ENCODE results near the gene CSTF1.

DNA sequence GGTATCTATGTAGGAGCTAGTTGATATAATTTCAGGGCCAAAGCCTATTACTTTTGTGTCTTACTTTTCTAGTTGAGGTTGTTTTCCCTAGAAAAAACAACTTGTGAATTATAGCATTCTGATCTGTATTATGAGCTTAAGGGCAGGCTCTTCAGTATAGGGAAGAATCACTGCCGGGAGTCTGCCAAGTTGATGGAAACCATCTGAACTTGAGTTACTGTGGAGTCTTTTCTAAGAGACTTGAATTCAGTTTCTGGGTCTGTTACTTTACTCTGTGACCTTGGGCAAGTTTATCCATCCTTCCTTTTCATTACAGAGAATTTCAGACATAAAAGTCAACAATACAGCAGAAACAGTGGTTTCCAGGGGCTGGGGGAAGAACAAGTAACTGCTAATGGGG is 17.5 kb downstream of the CSTF1 start:
- TF ChIP-seq ZNF384 (IDR thresholded peaks at IDR 0.05) (no peak), SP1 (IDR thresholded peaks at IDR 0.05) (no peak), BHLHE40 (IDR thresholded peaks at IDR 0.05; ENCODE audit: borderline replicate concordance) (no peak), FOXK2 (IDR thresholded peaks at IDR 0.05) (no peak), FOXM1 (IDR thresholded peaks at IDR 0.05; ENCODE audit: borderline replicate concordance) (no peak), ELF4 (IDR thresholded peaks at IDR 0.05) (no peak), FOXA1 (IDR thresholded peaks at IDR 0.05) (no peak)

All from HEK293T (cell line).